HG02938 (cell line): ENCODE measurements around the gene ART1.

Experiments used
- ATAC-seq: cut with Tn5 transposase; IDR thresholded peaks from one replicate; pipeline ENCODE4 v1.9.1; 2021; ENCODE audit warnings: mild to moderate bottlenecking, moderate library complexity; ENCODE audit not compliant: unreplicated experiment

The ART1 gene

GRCh38 chr11:3710485-3711259, 65.7 kb downstream of the ART1 start:
- no peak for ATAC-seq

- ATAC-seq = no peak
Measured at GRCh38 chr11:3712274-3712673, 67.3 kb downstream of the ART1 start.
